Keratinocyte (primary cell): ENCODE results near the gene SARS1.
"Not testable (repeated sequence)": the region's sequence is repeated elsewhere in the genome, so short reads cannot be mapped to it uniquely, and the experiment has no call there.

Experiments
- EZH2 ChIP-seq: IDR thresholded peaks from one replicate; pipeline ENCODE4 v1.6.1; 2012; ENCODE audit warnings: inconsistent platforms, mild to moderate bottlenecking, low read length, moderate library complexity
- TF ChIP-seq, protein P1 (sequence below), 3 experiments: IDR thresholded peaks in 1 of 3; conservative IDR thresholded peaks in 1 of 3; optimal IDR thresholded peaks in 1 of 3; 2 replicates in 2 of 3; 3 replicates in 1 of 3; pipeline versions ENCODE3 to v1.5.1; 2011; ENCODE audit warnings: low read length in 3 of 3, mild to moderate bottlenecking in 3 of 3, moderate library complexity in 2 of 3, control low read depth in 1 of 3, inconsistent platforms in 1 of 3; ENCODE audit not compliant: insufficient read depth in 2 of 3; ENCODE audit errors: extremely low read depth in 1 of 3

- TF ChIP-seq, protein P1, sequence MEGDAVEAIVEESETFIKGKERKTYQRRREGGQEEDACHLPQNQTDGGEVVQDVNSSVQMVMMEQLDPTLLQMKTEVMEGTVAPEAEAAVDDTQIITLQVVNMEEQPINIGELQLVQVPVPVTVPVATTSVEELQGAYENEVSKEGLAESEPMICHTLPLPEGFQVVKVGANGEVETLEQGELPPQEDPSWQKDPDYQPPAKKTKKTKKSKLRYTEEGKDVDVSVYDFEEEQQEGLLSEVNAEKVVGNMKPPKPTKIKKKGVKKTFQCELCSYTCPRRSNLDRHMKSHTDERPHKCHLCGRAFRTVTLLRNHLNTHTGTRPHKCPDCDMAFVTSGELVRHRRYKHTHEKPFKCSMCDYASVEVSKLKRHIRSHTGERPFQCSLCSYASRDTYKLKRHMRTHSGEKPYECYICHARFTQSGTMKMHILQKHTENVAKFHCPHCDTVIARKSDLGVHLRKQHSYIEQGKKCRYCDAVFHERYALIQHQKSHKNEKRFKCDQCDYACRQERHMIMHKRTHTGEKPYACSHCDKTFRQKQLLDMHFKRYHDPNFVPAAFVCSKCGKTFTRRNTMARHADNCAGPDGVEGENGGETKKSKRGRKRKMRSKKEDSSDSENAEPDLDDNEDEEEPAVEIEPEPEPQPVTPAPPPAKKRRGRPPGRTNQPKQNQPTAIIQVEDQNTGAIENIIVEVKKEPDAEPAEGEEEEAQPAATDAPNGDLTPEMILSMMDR (optimal IDR thresholded peaks at IDR 0.05 in 1 of 3, IDR thresholded peaks at IDR 0.05 in 1 of 3, conservative IDR thresholded peaks at IDR 0.05 in 1 of 3; ENCODE audit: extremely low read depth in 1 of 3, insufficient read depth in 2 of 3, low read length in 3 of 3): not testable (repeated sequence)
- not testable (repeated sequence) for TF ChIP-seq EZH2
Measured at GRCh38 chr1:109176349-109176748, 37.4 kb upstream of the SARS1 start.
